ENCODE measurements around the gene CNTNAP2. TPM values are rescaled to one million over a fixed set of nuclear protein-coding genes. Genes with fewer than 3 reads are reported as not detected.

Gene CNTNAP2
- total RNA-seq, 3 donors from 2014 or later (not counting 1 experiment from before 2014, with no cell fraction given), result 0.18 to 1.1 TPM; not detected in 1

GRCh38 chr7:146494952-146495596, 378.5 kb downstream of the CNTNAP2 start:
- H3K4me3 Mint-ChIP-seq, result no peak overlapping the region
- H3K36me3 Mint-ChIP-seq, result peaks cover 9% of the 10 kb centered on the region
- no peak for ATAC-seq
- no peaks in the 10 kb centered on the region for H3K4me1 Mint-ChIP-seq
- Histone ChIP-seq H3K4me1 (ENCODE audit: control insufficient read depth, insufficient read depth, low read length) (no peaks in the 10 kb centered on the region), H3K36me3 (ENCODE audit: control insufficient read depth, insufficient read depth, low read length) (no peaks in the 10 kb centered on the region), H3K4me3 (ENCODE audit: low read length) (no peak overlapping the region), H3K27ac (ENCODE audit: low read length) (no peak overlapping the region), H3K27me3 (ENCODE audit: control insufficient read depth, insufficient read depth, low read length) (no peaks in the 10 kb centered on the region), H3K9me3 (ENCODE audit: control insufficient read depth, insufficient read depth, low read length) (no peaks in the 10 kb centered on the region)
- no peak for DNase-seq
- no peak overlapping the region for H3K27ac Mint-ChIP-seq
- H3K27me3 Mint-ChIP-seq (ENCODE audit: low read depth in 2 of 2), result no peaks in the 10 kb centered on the region
- H3K9me3 Mint-ChIP-seq, result peaks cover 15 to 19% of the 10 kb centered on the region in 2 donors
- TF ChIP-seq CTCF (IDR thresholded peaks at IDR 0.05), result no peak
- intact Hi-C loops (cut with micrococcal nuclease), result no loop called here
- WGBS (ENCODE audit: insufficient coverage), result 80% methylated on average over 4 of the region's 6 CpGs

GRCh38 chr7:146496657-146497056, 380.1 kb downstream of the CNTNAP2 start:
- Histone ChIP-seq H3K4me3 (ENCODE audit: low read length) (no peak overlapping the region), H3K27me3 (ENCODE audit: control insufficient read depth, insufficient read depth, low read length) (no peaks in the 10 kb centered on the region), H3K36me3 (ENCODE audit: control insufficient read depth, insufficient read depth, low read length) (no peaks in the 10 kb centered on the region), H3K9me3 (ENCODE audit: control insufficient read depth, insufficient read depth, low read length) (no peaks in the 10 kb centered on the region), H3K4me1 (ENCODE audit: control insufficient read depth, insufficient read depth, low read length) (no peaks in the 10 kb centered on the region), H3K27ac (ENCODE audit: low read length) (no peak overlapping the region)
- DNase-seq, result no peak
- no peaks in the 10 kb centered on the region for H3K27me3 Mint-ChIP-seq (ENCODE audit: low read depth in 2 of 2)
- H3K27ac Mint-ChIP-seq, result no peak overlapping the region
- peaks cover 16% of the 10 kb centered on the region for H3K36me3 Mint-ChIP-seq
- intact Hi-C loops (cut with micrococcal nuclease), result no loop called here
- no peak overlapping the region for H3K4me3 Mint-ChIP-seq
- WGBS (ENCODE audit: insufficient coverage), result 50% methylated on average over 1 of the region's 2 CpGs
- H3K4me1 Mint-ChIP-seq, result no peaks in the 10 kb centered on the region
- no peak for ATAC-seq
- H3K9me3 Mint-ChIP-seq, result peaks cover 18 to 31% of the 10 kb centered on the region in 2 donors
- TF ChIP-seq CTCF (IDR thresholded peaks at IDR 0.05), result no peak

DNA sequence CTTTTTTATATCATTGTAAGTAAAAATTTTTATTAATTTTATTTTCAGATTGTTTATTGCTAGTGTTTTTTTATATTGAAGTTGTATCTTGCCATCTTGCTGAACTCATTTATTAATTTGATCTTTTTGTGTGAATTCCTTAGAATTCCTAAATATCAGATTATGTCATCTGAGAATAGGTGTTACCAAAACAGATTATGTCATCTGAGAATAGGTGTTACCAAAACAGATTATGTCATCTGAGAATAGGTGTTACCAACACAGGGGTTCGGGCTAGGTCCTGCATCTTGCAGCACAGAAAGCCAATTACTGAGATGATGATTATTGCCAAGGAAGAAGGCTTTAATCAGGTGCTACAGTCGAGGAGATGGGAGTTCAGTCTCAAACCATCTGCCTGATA, 383.4 kb downstream of the CNTNAP2 start:
- H3K4me3 ChIP-seq (ENCODE audit: low read length), result no peak overlapping the region
- ATAC-seq, result no peak
- H3K27me3 ChIP-seq (ENCODE audit: control insufficient read depth, insufficient read depth, low read length), result no peaks in the 10 kb centered on the region
- no peak overlapping the region for H3K27ac ChIP-seq (ENCODE audit: low read length)
- Mint-ChIP-seq H3K9me3 (peaks cover 17 to 28% of the 10 kb centered on the region in 2 donors), H3K4me1 (no peaks in the 10 kb centered on the region), H3K36me3 (peaks cover 16% of the 10 kb centered on the region), H3K27me3 (ENCODE audit: low read depth in 2 of 2) (no peaks in the 10 kb centered on the region), H3K27ac (no peak overlapping the region), H3K4me3 (peak overlapping the region; percentile 45)
- WGBS (ENCODE audit: insufficient coverage), result 73% methylated on average over 2 of the region's 2 CpGs
- intact Hi-C loops (cut with micrococcal nuclease), result no loop called here
- TF ChIP-seq CTCF (IDR thresholded peaks at IDR 0.05), result no peak
- DNase-seq, result no peak
- no peaks in the 10 kb centered on the region for H3K36me3 ChIP-seq (ENCODE audit: control insufficient read depth, insufficient read depth, low read length)
- H3K9me3 ChIP-seq (ENCODE audit: control insufficient read depth, insufficient read depth, low read length), result peaks cover 14% of the 10 kb centered on the region
- no peaks in the 10 kb centered on the region for H3K4me1 ChIP-seq (ENCODE audit: control insufficient read depth, insufficient read depth, low read length)

DNA sequence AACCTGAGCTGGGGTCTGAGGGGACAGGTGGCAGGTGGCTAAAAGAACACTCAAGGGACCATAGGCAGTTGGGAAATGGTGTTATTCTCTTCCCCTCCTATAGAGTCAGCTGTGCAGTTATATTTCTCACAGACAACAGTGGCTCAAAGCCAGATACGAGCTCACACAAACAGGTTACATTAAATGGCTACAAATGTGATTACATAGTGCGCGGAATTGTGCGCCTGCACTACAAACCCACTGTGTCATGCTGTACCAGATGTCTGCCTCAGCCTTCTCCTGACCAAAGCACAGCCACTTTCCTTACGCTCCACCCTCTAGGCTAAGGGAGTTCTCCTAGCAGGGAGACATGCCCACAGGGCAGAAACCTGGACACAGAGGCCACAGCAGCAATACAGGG, 387.2 kb downstream of the CNTNAP2 start:
- no peak overlapping the region for H3K27ac ChIP-seq (ENCODE audit: low read length)
- no peaks in the 10 kb centered on the region for H3K4me1 Mint-ChIP-seq
- peaks cover 31% of the 10 kb centered on the region for H3K9me3 ChIP-seq (ENCODE audit: control insufficient read depth, insufficient read depth, low read length)
- DNase-seq (no peak), ATAC-seq (no peak)
- H3K9me3 Mint-ChIP-seq, result peaks cover 9 to 25% of the 10 kb centered on the region in 2 donors
- no peaks in the 10 kb centered on the region for H3K27me3 ChIP-seq (ENCODE audit: control insufficient read depth, insufficient read depth, low read length)
- H3K4me3 ChIP-seq (ENCODE audit: low read length), result no peak overlapping the region
- no peak for TF ChIP-seq CTCF (IDR thresholded peaks at IDR 0.05)
- 90% methylated on average over 5 of the region's 5 CpGs for WGBS (ENCODE audit: insufficient coverage)
- no peaks in the 10 kb centered on the region for H3K36me3 ChIP-seq (ENCODE audit: control insufficient read depth, insufficient read depth, low read length)
- no peaks in the 10 kb centered on the region for H3K27me3 Mint-ChIP-seq (ENCODE audit: low read depth in 2 of 2)
- no peak overlapping the region for H3K27ac Mint-ChIP-seq
- no peak overlapping the region for H3K4me3 Mint-ChIP-seq
- peaks cover 16% of the 10 kb centered on the region for H3K36me3 Mint-ChIP-seq
- intact Hi-C loops (cut with micrococcal nuclease), result no loop called here
- H3K4me1 ChIP-seq (ENCODE audit: control insufficient read depth, insufficient read depth, low read length), result no peaks in the 10 kb centered on the region

Measured in natural killer cell (primary cell).